Sciatic nerve (tissue), 2 donors: ENCODE data around the gene SMLR1. TPM values are rescaled to one million over a fixed set of nuclear protein-coding genes. Genes with fewer than 3 reads are reported as not detected.

ENCODE experiments used
- ATAC-seq: fragments of 200-7000 bp; cut with Tn5 transposase; one replicate; pipeline ENCODE4 v1.9.1; 2020; ENCODE audit warnings: mild to moderate bottlenecking, moderate library complexity
- DNase-seq: peaks from one replicate; pipeline ENCODE4 v3.0.0-alpha.2; 2020; ENCODE audit warnings: low spot score
- intact Hi-C: fragments of 100-400 bp; cut with DNase I; formaldehyde crosslinking; loops from one replicate; pipeline ENCODE4 v1.14.2; 2022
- total RNA-seq: library from RNA; stranded (reverse); fragmentation: NEBNext Ultra II Directional; extraction: Animal tissue kit (Norgen Biotek cat#: 25700); gene quantifications from one replicate; pipeline ENCODE4 v1.2.1, GENCODE V29; 2021
- donor health status: DM: no; HTN: no; CAD: no.
- donor health status: DM: no; HTN: no; CAD: no.

Gene SMLR1
- total RNA-seq, 1 donor from 2014 or later: not detected

- intact Hi-C loops: no loop called here
- DNase-seq: peak; percentile 90
- peak; percentile 71 for ATAC-seq
Measured at GRCh38 chr6:130872250-130873095, 45.3 kb downstream of the SMLR1 start.

DNA sequence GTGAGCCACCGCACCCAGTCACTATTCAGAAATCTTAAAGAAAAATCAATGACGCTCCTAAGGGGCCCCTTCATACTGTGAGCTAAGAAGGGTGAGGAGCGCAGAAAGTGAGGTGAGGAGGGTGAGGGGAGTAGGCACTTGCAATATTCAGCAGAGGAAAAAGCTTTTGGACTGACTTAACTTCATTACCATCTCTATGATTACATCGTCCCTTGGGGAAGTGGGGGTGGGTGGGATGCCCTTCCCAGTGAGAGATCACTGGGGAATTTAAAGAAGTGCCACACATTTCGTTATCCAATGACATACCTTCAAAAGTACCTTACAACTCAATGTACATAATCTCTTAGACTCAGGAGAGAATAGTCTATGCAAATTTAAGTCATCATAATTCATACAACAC lies 46.5 kb downstream of the SMLR1 start:
- intact Hi-C loops: no loop called here
- ATAC-seq: no peak
- DNase-seq: no peak

GRCh38 chr6:130879826-130880225 lies 52.6 kb downstream of the SMLR1 start:
- ATAC-seq (no peak), DNase-seq (no peak)
- intact Hi-C loops: loop anchor here (5.0 kb wide), 1 partner anchor 712 kb away; no protein-coding TSS in a partner anchor

DNA sequence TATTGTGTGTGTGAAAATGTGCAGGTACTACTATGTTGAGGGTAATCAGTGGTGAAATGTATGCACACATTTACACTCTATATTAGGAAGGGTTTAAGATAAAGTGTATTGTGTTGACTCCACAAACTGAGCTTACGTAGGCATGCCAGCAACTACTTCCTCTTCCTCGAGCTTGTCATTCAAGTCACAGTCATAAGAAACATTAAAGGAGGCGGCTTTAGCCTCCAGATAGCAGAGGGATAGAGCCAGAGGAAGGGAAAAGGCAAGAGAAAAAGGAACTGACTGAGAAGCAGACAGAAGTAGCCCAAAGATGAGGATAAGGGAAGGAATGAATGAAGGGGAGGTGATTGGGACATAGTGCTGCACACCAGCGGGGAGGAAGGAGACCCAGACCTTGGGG lies 55.2 kb downstream of the SMLR1 start:
- no peak for DNase-seq
- ATAC-seq: peak; percentile 63
- intact Hi-C loops: no loop called here

- intact Hi-C loops: no loop called here
- peak; percentile 75 for DNase-seq
- ATAC-seq: peak; percentile 91
Measured at GRCh38 chr6:130885392-130886192, 58.4 kb downstream of the SMLR1 start.

Other genes starting within 250 kb of the SMLR1 start
- gene EPB41L2, start 235.8 kb downstream of the SMLR1 start, total RNA-seq: 889 TPM